H1 (cell line): ENCODE results near the gene ASCL2. TPM values are rescaled to one million over a fixed set of nuclear protein-coding genes. Genes with fewer than 3 reads are reported as not detected.

Source experiments
- CTCF ChIA-PET: fragments of 300-600 bp; sonication (Branson Sonifier 250); formaldehyde crosslinking; loops from one replicate; lab custom pipeline; 2021; ENCODE audit not compliant: partially characterized antibody; lab: Charles Lee
- POLR2A ChIA-PET: fragments of 300-600 bp; sonication (Branson Sonifier 250); formaldehyde crosslinking; loops from one replicate; lab custom pipeline; 2021; ENCODE audit warnings: inconsistent platforms; ENCODE audit not compliant: partially characterized antibody; lab: Charles Lee
- DNase-seq, 2 experiments: peaks; one replicate each; pipeline versions ENCODE4 v3.0.0 to v3.0.0-alpha.2; 2010 to 2022; ENCODE audit warnings: low spot score in 2 of 2, low read depth in 1 of 2, mixed read lengths in 1 of 2
- FAIRE-seq: peaks from 2 replicates; lab custom pipeline; 2011; peaks lifted over from hg19 to GRCh38; lab: Jason Lieb, UNC
- H2AFZ ChIP-seq: 2 replicates; pipeline ENCODE4 v1.8.1; 2012; ENCODE audit warnings: low read length, inconsistent platforms
- H2AK5ac ChIP-seq: 2 replicates; pipeline ENCODE4 v1.6.1; 2013; ENCODE audit warnings: low read depth, low read length
- H2BK120ac ChIP-seq: replicated peaks from 2 replicates; pipeline ENCODE3; 2013; ENCODE audit warnings: low read depth, low read length, inconsistent platforms
- H2BK12ac ChIP-seq: 2 replicates; pipeline ENCODE4 v1.6.1; 2013; ENCODE audit warnings: low read depth, low read length
- H2BK15ac ChIP-seq: 2 replicates; pipeline ENCODE4 v1.6.1; 2013; ENCODE audit warnings: low read length
- H2BK20ac ChIP-seq: 2 replicates; pipeline ENCODE4 v1.6.1; 2013; ENCODE audit warnings: low read length
- H2BK5ac ChIP-seq: 2 replicates; pipeline ENCODE4 v1.6.1; 2013; ENCODE audit warnings: low read depth, low read length
- H3K14ac ChIP-seq: 2 replicates; pipeline ENCODE4 v1.6.1; 2013; ENCODE audit warnings: inconsistent platforms; ENCODE audit not compliant: insufficient read length
- H3K18ac ChIP-seq: 2 replicates; pipeline ENCODE4 v1.6.1; 2013; ENCODE audit warnings: low read length; ENCODE audit errors: extremely low read depth
- H3K23ac ChIP-seq: 2 replicates; pipeline ENCODE4 v1.6.1; 2013; ENCODE audit warnings: inconsistent platforms; ENCODE audit not compliant: insufficient read length
- H3K23me2 ChIP-seq: 2 replicates; pipeline ENCODE4 v1.6.1; 2013; ENCODE audit warnings: low read depth, low read length
- H3K27ac ChIP-seq: 2 replicates; pipeline ENCODE4 v1.6.1; 2011; ENCODE audit warnings: low read depth, low read length, inconsistent platforms
- H3K27me3 ChIP-seq, 4 experiments: replicated peaks in 1 of 4; 1 replicate in 1 of 4; 2 replicates in 3 of 4; pipeline versions ENCODE4 v1.6.1 to v1.8.1; 2011 to 2013; ENCODE audit warnings: low read length in 3 of 4, mild to moderate bottlenecking in 3 of 4, inconsistent platforms in 2 of 4, mixed read lengths in 2 of 4, moderate library complexity in 1 of 4; ENCODE audit not compliant: control insufficient read depth in 3 of 4, insufficient read depth in 3 of 4; ENCODE audit errors: extremely low read depth in 1 of 4
- H3K36me3 ChIP-seq, 4 experiments: 2 replicates each; pipeline versions ENCODE4 v1.6.1 to v1.8.1; 2011 to 2013; ENCODE audit warnings: mild to moderate bottlenecking in 4 of 4, low read length in 3 of 4, moderate library complexity in 2 of 4, control low read depth in 1 of 4, inconsistent platforms in 1 of 4; ENCODE audit not compliant: insufficient read depth in 4 of 4, control insufficient read depth in 2 of 4
- H3K4ac ChIP-seq: replicated peaks from 2 replicates; pipeline ENCODE3; 2013; ENCODE audit warnings: low read length, low read depth, mixed read lengths, inconsistent platforms; ENCODE audit not compliant: insufficient read length
- H3K4me1 ChIP-seq, 4 experiments: replicated peaks in 1 of 4; 1 replicate in 1 of 4; 2 replicates in 3 of 4; pipeline versions ENCODE4 v1.6.1 to v1.8.1; 2011 to 2013; ENCODE audit warnings: low read length in 3 of 4, inconsistent platforms in 2 of 4, mixed read lengths in 1 of 4; ENCODE audit not compliant: insufficient read depth in 4 of 4, control insufficient read depth in 3 of 4
- H3K4me2 ChIP-seq, 2 experiments: 2 replicates each; pipeline versions ENCODE4 v1.6.1 to v1.8.1; 2011 to 2013; ENCODE audit warnings: low read depth in 2 of 2, low read length in 2 of 2, control low read depth in 1 of 2, inconsistent platforms in 1 of 2, mild to moderate bottlenecking in 1 of 2; ENCODE audit not compliant: insufficient read depth in 1 of 2
- H3K4me3 ChIP-seq, 4 experiments: fragments of 200-600, 300-600 bp in 1 of 4; sonication (generic), shearing (Covaris generic), sonication (Bioruptor Twin) in 1 of 4; 2 replicates each; pipeline versions ENCODE4 v1.5.1 to v1.8.1; 2011 to 2016; ENCODE audit warnings: low read length in 4 of 4, low read depth in 3 of 4, control low read depth in 2 of 4, inconsistent platforms in 2 of 4, mild to moderate bottlenecking in 2 of 4, mixed read lengths in 1 of 4, moderate library complexity in 1 of 4; ENCODE audit not compliant: insufficient read depth in 2 of 4; ENCODE audit errors: extremely low read depth in 1 of 4
- H3K56ac ChIP-seq: replicated peaks from 2 replicates; pipeline ENCODE3; 2013; ENCODE audit warnings: low read depth, mild to moderate bottlenecking, mixed read lengths, low read length, inconsistent platforms; ENCODE audit not compliant: insufficient read length
- H3K79me1 ChIP-seq: 2 replicates; pipeline ENCODE4 v1.6.1; 2013; ENCODE audit warnings: low read depth, low read length, control low read depth
- H3K79me2 ChIP-seq, 2 experiments: 2 replicates each; pipeline versions ENCODE4 v1.6.1 to v1.8.1; 2012 to 2013; ENCODE audit warnings: low read length in 2 of 2, mild to moderate bottlenecking in 2 of 2, inconsistent platforms in 1 of 2; ENCODE audit not compliant: insufficient read depth in 2 of 2, control insufficient read depth in 1 of 2
- H3K9ac ChIP-seq, 4 experiments: replicated peaks in 1 of 4; 1 replicate in 1 of 4; 2 replicates in 3 of 4; pipeline versions ENCODE4 v1.6.1 to v1.8.1; 2011 to 2013; ENCODE audit warnings: low read depth in 3 of 4, low read length in 3 of 4, control low read depth in 2 of 4, mild to moderate bottlenecking in 2 of 4, moderate library complexity in 2 of 4, inconsistent platforms in 1 of 4; ENCODE audit errors: extremely low read depth in 1 of 4
- H3K9me3 ChIP-seq, 2 experiments: 2 replicates each; pipeline versions ENCODE4 v1.6.1 to v1.8.1; 2012 to 2013; ENCODE audit warnings: mild to moderate bottlenecking in 2 of 2, moderate library complexity in 2 of 2, control low read depth in 1 of 2, inconsistent platforms in 1 of 2, low read depth in 1 of 2, low read length in 1 of 2, mixed read lengths in 1 of 2; ENCODE audit not compliant: insufficient read depth in 2 of 2
- H4K20me1 ChIP-seq, 2 experiments: replicated peaks in 1 of 2; 2 replicates each; pipeline versions ENCODE3 to v1.8.1; 2011 to 2013; ENCODE audit warnings: inconsistent platforms in 2 of 2, low read length in 2 of 2, mild to moderate bottlenecking in 1 of 2; ENCODE audit not compliant: insufficient read depth in 2 of 2, control insufficient read depth in 1 of 2
- H4K5ac ChIP-seq: 2 replicates; pipeline ENCODE4 v1.6.1; 2013; ENCODE audit warnings: low read length, low read depth, mixed read lengths, inconsistent platforms; ENCODE audit not compliant: insufficient read length
- H4K8ac ChIP-seq: 2 replicates; pipeline ENCODE4 v1.8.0; 2013; ENCODE audit warnings: mild to moderate bottlenecking, moderate library complexity, low read length, inconsistent platforms; ENCODE audit not compliant: insufficient read depth; ENCODE audit errors: extremely low read depth
- H4K91ac ChIP-seq: replicated peaks from 2 replicates; pipeline ENCODE3; 2013; ENCODE audit warnings: low read length, mixed read lengths, inconsistent platforms; ENCODE audit not compliant: insufficient read length
- BCL11A ChIP-seq, 2 experiments: IDR thresholded peaks; one replicate each; pipeline ENCODE4 v1.6.1; 2011; ENCODE audit warnings: low read depth in 2 of 2, low read length in 2 of 2, mild to moderate bottlenecking in 2 of 2
- BRCA1 ChIP-seq: IDR thresholded peaks from 2 replicates; pipeline ENCODE4 v1.6.1; 2012; ENCODE audit warnings: low read depth, low read length, improper control_type of control experiment
- CBX8 ChIP-seq: fragments of 300-800, 300-1000 bp; sonication (generic); IDR thresholded peaks from 2 replicates; pipeline ENCODE4 v1.7.1; 2016; ENCODE audit warnings: low read depth, low read length, borderline replicate concordance
- JUND ChIP-seq: IDR thresholded peaks from 2 replicates; pipeline ENCODE4 v1.6.1; 2011; ENCODE audit warnings: mild to moderate bottlenecking, improper control_type of control experiment, low read length
- KDM5A ChIP-seq: fragments of 200-600 bp; IDR thresholded peaks from 2 replicates; pipeline ENCODE4 v1.7.1; 2012; ENCODE audit warnings: mild to moderate bottlenecking, low read length, inconsistent platforms, mixed read lengths
- MAFK ChIP-seq: IDR thresholded peaks from 2 replicates; pipeline ENCODE4 v1.6.1; 2012; ENCODE audit warnings: low read depth, mild to moderate bottlenecking, improper control_type of control experiment, low read length
- SP2 ChIP-seq: IDR thresholded peaks from 2 replicates; pipeline ENCODE4 v1.6.1; 2012; ENCODE audit warnings: mild to moderate bottlenecking, low read length, inconsistent platforms
- WGBS, 2 experiments: shearing (Covaris generic) in 1 of 2; methylation state at CpG; one replicate each; pipeline versions ENCODE4 v1.1.6 to v1.1.7; 2013 to 2015; ENCODE audit warnings: low lambda C conversion rate in 2 of 2, mixed read lengths in 2 of 2, inconsistent platforms in 1 of 2, low coverage in 1 of 2, missing lambda C conversion rate in 1 of 2; ENCODE audit not compliant: insufficient replicate concordance in 2 of 2, insufficient coverage in 1 of 2, insufficient read length in 1 of 2; ENCODE audit errors: extremely low coverage in 1 of 2, missing lambda C conversion rate in 1 of 2; 5-methylcytosine and 5-hydroxymethylcytosine counted together
- polyA plus RNA-seq, 7 experiments: library from polyadenylated mRNA; depleted of rRNA in 3 of 7; stranded (reverse) in 5 of 7; unstranded in 2 of 7; fragments of >200 nt in 5 of 7; fragments of 200-250 nt in 2 of 7; gene quantifications; 1 replicate in 5 of 7; 2 replicates in 1 of 7; 4 replicates in 1 of 7; pipeline versions ENCODE4 v1.2.1 to v1.2.3, GENCODE V29; 2011 to 2013; ENCODE audit warnings: missing spikeins in 2 of 7, mixed read lengths in 2 of 7
- total RNA-seq: library from RNA; stranded (reverse); fragmentation: NEBNext Ultra II Directional; extraction: Animal tissue kit (Norgen Biotek cat#: 25700); gene quantifications from 2 replicates; pipeline ENCODE4 v1.2.1, GENCODE V29; 2021

The ASCL2 gene
- total and polyA plus RNA-seq, 2 of the 8 experiments (the other 6 are each of a cell fraction or from before 2014, with no cell fraction given) = 0.51 to 0.56 TPM

DNA sequence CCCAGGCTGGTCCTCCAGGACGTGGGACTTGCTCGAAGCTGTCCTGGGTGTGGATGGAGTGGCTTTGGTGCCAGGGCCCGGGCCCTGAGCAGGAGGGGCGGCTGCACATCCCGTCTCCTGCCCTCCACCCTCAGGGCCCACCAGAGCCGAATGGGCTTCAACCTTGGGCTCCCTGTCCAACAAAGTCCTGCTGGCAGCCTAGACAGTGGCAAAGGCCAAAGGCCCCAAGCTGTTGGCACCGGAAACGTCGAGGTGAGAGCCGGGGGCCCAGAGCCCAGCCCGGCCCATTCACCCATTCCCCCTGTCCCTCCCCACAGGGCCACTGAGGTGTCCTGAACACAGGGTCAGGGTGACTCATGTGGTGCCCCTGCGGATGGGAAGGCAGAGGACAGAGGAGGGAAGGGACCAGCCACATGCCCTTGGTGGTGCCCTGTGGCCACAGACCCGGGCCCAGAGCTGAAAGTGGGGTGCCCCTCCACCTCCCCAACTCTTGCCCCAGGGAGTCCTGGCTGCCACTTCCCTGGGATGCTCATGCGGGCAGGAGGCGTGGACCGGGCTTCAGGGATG, 40.5 kb upstream of the ASCL2 start:
- no peak overlapping the region for H2AFZ ChIP-seq
- H4K8ac ChIP-seq = no peak overlapping the region
- no peak overlapping the region for H3K4ac ChIP-seq
- H3K36me3 ChIP-seq = no peaks in the 10 kb centered on the region
- H3K4me2 ChIP-seq = no peak overlapping the region
- H3K27me3 ChIP-seq = no peaks in the 10 kb centered on the region
- H3K79me1 ChIP-seq = no peaks in the 10 kb centered on the region
- H3K18ac ChIP-seq = no peak overlapping the region
- H2BK20ac ChIP-seq = no peak overlapping the region
- no peak overlapping the region for H2BK5ac ChIP-seq
- H3K79me2 ChIP-seq = no peaks in the 10 kb centered on the region
- POLR2A ChIA-PET = interaction anchor here (1.0 to 3.0 kb wide), 2 partner anchors 67 to 89 kb away, joined by 4 to 13 read pairs; partner anchors contain the start of gene TSSC4
- H2BK12ac ChIP-seq = no peak overlapping the region
- no peak overlapping the region for H3K14ac ChIP-seq
- FAIRE-seq (no peak), DNase-seq (no peak)
- H4K5ac ChIP-seq = no peak overlapping the region
- H3K27ac ChIP-seq = no peak overlapping the region
- H3K23ac ChIP-seq = no peak overlapping the region
- H3K9ac ChIP-seq = no peak overlapping the region
- H2BK15ac ChIP-seq = no peak overlapping the region
- H3K56ac ChIP-seq = no peak overlapping the region
- H2BK120ac ChIP-seq = no peak overlapping the region
- CTCF ChIA-PET = interaction anchor here (0.8 to 4.1 kb wide), 11 partner anchors 11 to 216 kb away, joined by 3 to 39 read pairs (median 4); partner anchors contain the start of genes C11orf21, CD81, TSPAN32 and TSSC4
- H3K4me1 ChIP-seq = no peaks in the 10 kb centered on the region; a peak in 1 of 7 replicates
- no peaks in the 10 kb centered on the region for H3K9me3 ChIP-seq
- no peak overlapping the region for H2AK5ac ChIP-seq
- H4K20me1 ChIP-seq = peaks cover 0 to 2% of the 10 kb centered on the region in 2 experiments
- TF ChIP-seq BCL11A (IDR thresholded peaks at IDR 0.05; ENCODE audit: low read depth in 2 of 2, low read length in 2 of 2) (no peak), SP2 (no peak), MAFK (no peak), KDM5A (no peak), CBX8 (no peak), BRCA1 (no peak), JUND (no peak)
- 88% methylated on average over 14 of the region's 16 CpGs; no CpG with 5 or more reads in 1 of the 2 experiments for WGBS, 2 experiments
- H3K23me2 ChIP-seq = no peaks in the 10 kb centered on the region
- no peak overlapping the region for H4K91ac ChIP-seq
- H3K4me3 ChIP-seq = no peak overlapping the region
